ENCODE results near the gene GABRR2. TPM values are rescaled to one million over a fixed set of nuclear protein-coding genes. Genes with fewer than 3 reads are reported as not detected.

GABRR2 gene
- total RNA-seq, 3 donors from 2014 or later (not counting 1 experiment from before 2014, with no cell fraction given) = 0.57 to 2.2 (median 1.0) TPM

DNA sequence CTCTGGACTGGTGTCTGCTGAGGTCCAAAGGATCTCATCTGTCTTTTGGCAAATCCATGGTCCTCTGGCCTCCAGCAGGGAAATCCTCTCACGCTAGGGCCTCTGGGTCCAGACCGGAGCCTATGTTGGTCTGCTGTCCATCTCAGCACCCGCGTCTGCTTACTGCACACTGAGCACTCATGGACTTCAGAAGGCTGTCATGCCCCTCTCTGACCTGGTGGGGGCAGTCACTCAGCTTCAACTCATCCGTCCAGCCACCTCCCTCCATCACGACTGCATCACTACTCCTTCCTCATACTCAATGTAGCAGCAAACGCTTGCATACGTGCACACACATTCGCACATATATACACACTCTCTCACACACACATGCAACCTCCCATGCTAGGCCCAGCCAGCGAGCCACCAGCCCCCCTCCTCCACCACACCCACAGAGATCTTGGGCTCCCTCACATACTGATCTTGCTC is 33.3 kb downstream of the GABRR2 start:
- intact Hi-C loops (cut with micrococcal nuclease) = no loop called here
- no peaks in the 10 kb centered on the region for H3K4me1 ChIP-seq (ENCODE audit: control insufficient read depth, insufficient read depth, low read length)
- no peaks in the 10 kb centered on the region for H3K9me3 ChIP-seq (ENCODE audit: control insufficient read depth, insufficient read depth, low read length)
- Mint-ChIP-seq H3K4me3 (no peak overlapping the region), H3K4me1 (no peaks in the 10 kb centered on the region), H3K36me3 (no peaks in the 10 kb centered on the region), H3K27me3 (ENCODE audit: low read depth in 2 of 2) (no peaks in the 10 kb centered on the region), H3K27ac (no peak overlapping the region), H3K9me3 (no peaks in the 10 kb centered on the region)
- WGBS (ENCODE audit: insufficient coverage) = 74% methylated on average over 10 of the region's 10 CpGs
- no peaks in the 10 kb centered on the region for H3K36me3 ChIP-seq (ENCODE audit: control insufficient read depth, insufficient read depth, low read length)
- no peak overlapping the region for H3K27ac ChIP-seq (ENCODE audit: low read length)
- no peak overlapping the region for H3K4me3 ChIP-seq (ENCODE audit: low read length)
- DNase-seq = peak in 1 of 2 donors; percentile 65
- ATAC-seq = peak; percentile 44 to 70 (median 59)
- no peaks in the 10 kb centered on the region for H3K27me3 ChIP-seq (ENCODE audit: control insufficient read depth, insufficient read depth, low read length)
- TF ChIP-seq, protein P1, sequence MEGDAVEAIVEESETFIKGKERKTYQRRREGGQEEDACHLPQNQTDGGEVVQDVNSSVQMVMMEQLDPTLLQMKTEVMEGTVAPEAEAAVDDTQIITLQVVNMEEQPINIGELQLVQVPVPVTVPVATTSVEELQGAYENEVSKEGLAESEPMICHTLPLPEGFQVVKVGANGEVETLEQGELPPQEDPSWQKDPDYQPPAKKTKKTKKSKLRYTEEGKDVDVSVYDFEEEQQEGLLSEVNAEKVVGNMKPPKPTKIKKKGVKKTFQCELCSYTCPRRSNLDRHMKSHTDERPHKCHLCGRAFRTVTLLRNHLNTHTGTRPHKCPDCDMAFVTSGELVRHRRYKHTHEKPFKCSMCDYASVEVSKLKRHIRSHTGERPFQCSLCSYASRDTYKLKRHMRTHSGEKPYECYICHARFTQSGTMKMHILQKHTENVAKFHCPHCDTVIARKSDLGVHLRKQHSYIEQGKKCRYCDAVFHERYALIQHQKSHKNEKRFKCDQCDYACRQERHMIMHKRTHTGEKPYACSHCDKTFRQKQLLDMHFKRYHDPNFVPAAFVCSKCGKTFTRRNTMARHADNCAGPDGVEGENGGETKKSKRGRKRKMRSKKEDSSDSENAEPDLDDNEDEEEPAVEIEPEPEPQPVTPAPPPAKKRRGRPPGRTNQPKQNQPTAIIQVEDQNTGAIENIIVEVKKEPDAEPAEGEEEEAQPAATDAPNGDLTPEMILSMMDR (IDR thresholded peaks at IDR 0.05) = no peak

DNA sequence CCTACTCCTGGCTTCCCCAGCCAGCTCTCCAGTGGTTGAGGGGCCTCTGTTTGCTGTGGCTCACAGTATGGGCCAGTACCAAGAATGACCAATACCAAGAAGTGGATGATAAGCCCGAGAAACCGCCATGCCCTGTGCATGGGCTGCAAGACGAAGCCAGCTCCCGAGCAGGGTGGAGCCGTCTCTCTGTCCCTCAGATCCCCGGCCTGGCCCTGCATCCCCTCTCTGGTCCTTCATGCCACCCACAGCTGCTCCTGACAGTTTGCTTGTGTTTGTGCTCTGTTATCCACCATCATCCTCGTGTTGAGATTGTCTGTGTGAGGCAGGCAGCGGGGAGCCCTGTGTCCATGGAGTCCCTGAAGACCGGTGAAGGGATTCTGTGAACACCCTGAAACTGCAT is 36.1 kb downstream of the GABRR2 start:
- Mint-ChIP-seq H3K9me3 (no peaks in the 10 kb centered on the region), H3K4me3 (no peak overlapping the region), H3K27me3 (ENCODE audit: low read depth in 2 of 2) (no peaks in the 10 kb centered on the region), H3K4me1 (no peaks in the 10 kb centered on the region), H3K36me3 (no peaks in the 10 kb centered on the region), H3K27ac (no peak overlapping the region)
- WGBS (ENCODE audit: insufficient coverage) = 93% methylated on average over 9 of the region's 9 CpGs
- Histone ChIP-seq H3K4me1 (ENCODE audit: control insufficient read depth, insufficient read depth, low read length) (no peaks in the 10 kb centered on the region), H3K27me3 (ENCODE audit: control insufficient read depth, insufficient read depth, low read length) (no peaks in the 10 kb centered on the region), H3K27ac (ENCODE audit: low read length) (no peak overlapping the region), H3K4me3 (ENCODE audit: low read length) (no peak overlapping the region), H3K36me3 (ENCODE audit: control insufficient read depth, insufficient read depth, low read length) (no peaks in the 10 kb centered on the region), H3K9me3 (ENCODE audit: control insufficient read depth, insufficient read depth, low read length) (no peaks in the 10 kb centered on the region)
- ATAC-seq (no peak), DNase-seq (no peak)
- TF ChIP-seq, protein P1 (IDR thresholded peaks at IDR 0.05) = no peak
- intact Hi-C loops (cut with micrococcal nuclease) = no loop called here

DNA sequence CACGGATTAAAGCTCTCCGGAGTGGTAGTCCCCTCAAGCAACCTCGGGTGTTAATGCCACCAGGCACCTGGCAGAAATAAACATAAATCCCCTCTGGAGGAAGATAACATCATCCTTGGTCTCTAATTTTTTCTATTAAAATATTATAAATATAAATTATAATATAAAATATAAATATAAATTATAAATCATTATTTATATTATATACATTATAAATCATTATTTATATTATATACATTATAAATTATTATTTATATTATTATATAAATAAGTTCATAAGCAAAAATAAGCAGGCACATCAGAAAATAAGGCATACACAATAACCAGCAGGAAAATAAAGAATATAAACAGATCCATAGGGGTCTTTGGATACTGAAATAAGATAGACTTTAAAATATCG is 39.2 kb downstream of the GABRR2 start:
- Histone ChIP-seq H3K9me3 (ENCODE audit: control insufficient read depth, insufficient read depth, low read length) (no peaks in the 10 kb centered on the region), H3K27ac (ENCODE audit: low read length) (no peak overlapping the region), H3K4me1 (ENCODE audit: control insufficient read depth, insufficient read depth, low read length) (no peaks in the 10 kb centered on the region), H3K4me3 (ENCODE audit: low read length) (no peak overlapping the region), H3K27me3 (ENCODE audit: control insufficient read depth, insufficient read depth, low read length) (no peaks in the 10 kb centered on the region), H3K36me3 (ENCODE audit: control insufficient read depth, insufficient read depth, low read length) (no peaks in the 10 kb centered on the region)
- DNase-seq = no peak
- intact Hi-C loops (cut with micrococcal nuclease) = no loop called here
- TF ChIP-seq, protein P1 (IDR thresholded peaks at IDR 0.05) = no peak
- ATAC-seq = no peak
- no peaks in the 10 kb centered on the region for H3K36me3 Mint-ChIP-seq
- WGBS (ENCODE audit: insufficient coverage) = 94% methylated on average over 2 of the region's 4 CpGs
- no peaks in the 10 kb centered on the region for H3K4me1 Mint-ChIP-seq
- H3K27ac Mint-ChIP-seq = no peak overlapping the region
- H3K27me3 Mint-ChIP-seq (ENCODE audit: low read depth in 2 of 2) = no peaks in the 10 kb centered on the region
- no peaks in the 10 kb centered on the region for H3K9me3 Mint-ChIP-seq
- no peak overlapping the region for H3K4me3 Mint-ChIP-seq

DNA sequence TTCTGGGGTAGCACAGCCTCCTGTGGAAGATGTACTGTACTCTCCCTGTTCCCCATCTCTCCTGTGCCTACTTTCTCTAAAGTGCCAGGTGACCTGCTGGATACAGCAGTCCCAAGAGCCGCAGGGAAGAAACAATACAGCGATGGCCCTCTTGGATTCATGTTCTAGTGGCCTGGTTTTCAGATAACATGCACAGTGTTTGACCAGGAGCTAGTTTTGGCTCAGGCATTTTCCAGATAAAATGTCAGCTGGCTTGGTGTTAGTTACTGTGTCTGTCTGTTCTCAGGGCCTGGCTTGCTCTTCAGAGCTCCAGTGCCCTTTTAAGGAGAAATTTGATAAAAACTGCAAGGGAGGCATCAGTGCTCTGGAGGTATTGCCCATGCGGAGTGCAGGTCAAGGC is 41.3 kb downstream of the GABRR2 start:
- Histone ChIP-seq H3K9me3 (ENCODE audit: control insufficient read depth, insufficient read depth, low read length) (no peaks in the 10 kb centered on the region), H3K4me3 (ENCODE audit: low read length) (no peak overlapping the region), H3K36me3 (ENCODE audit: control insufficient read depth, insufficient read depth, low read length) (no peaks in the 10 kb centered on the region), H3K4me1 (ENCODE audit: control insufficient read depth, insufficient read depth, low read length) (no peaks in the 10 kb centered on the region), H3K27me3 (ENCODE audit: control insufficient read depth, insufficient read depth, low read length) (no peaks in the 10 kb centered on the region), H3K27ac (ENCODE audit: low read length) (no peak overlapping the region)
- Mint-ChIP-seq H3K27ac (no peak overlapping the region), H3K4me1 (no peaks in the 10 kb centered on the region), H3K36me3 (no peaks in the 10 kb centered on the region), H3K4me3 (no peak overlapping the region), H3K9me3 (no peaks in the 10 kb centered on the region), H3K27me3 (ENCODE audit: low read depth in 2 of 2) (peaks cover 0 to 3% of the 10 kb centered on the region in 2 donors)
- ATAC-seq (no peak), DNase-seq (no peak)
- TF ChIP-seq, protein P1 (IDR thresholded peaks at IDR 0.05) = no peak
- intact Hi-C loops (cut with micrococcal nuclease) = no loop called here
- WGBS (ENCODE audit: insufficient coverage) = 95% methylated on average over 3 of the region's 3 CpGs

Data from natural killer cell (primary cell).